Activated CD4-positive, alpha-beta T cell treated with anti-CD3 and anti-CD28 coated beads, Interleukin-2, Interleukin-6, amounts not matched to agents 100 ng/mL and 50 ng/mL, durations not matched to agents 16 hours and 8 hours (primary cell): ENCODE measurements around the gene EMILIN1.

Experiments
- DNase-seq: peaks from one replicate; pipeline ENCODE4 v3.0.0-alpha.2; 2020

EMILIN1 gene

DNA sequence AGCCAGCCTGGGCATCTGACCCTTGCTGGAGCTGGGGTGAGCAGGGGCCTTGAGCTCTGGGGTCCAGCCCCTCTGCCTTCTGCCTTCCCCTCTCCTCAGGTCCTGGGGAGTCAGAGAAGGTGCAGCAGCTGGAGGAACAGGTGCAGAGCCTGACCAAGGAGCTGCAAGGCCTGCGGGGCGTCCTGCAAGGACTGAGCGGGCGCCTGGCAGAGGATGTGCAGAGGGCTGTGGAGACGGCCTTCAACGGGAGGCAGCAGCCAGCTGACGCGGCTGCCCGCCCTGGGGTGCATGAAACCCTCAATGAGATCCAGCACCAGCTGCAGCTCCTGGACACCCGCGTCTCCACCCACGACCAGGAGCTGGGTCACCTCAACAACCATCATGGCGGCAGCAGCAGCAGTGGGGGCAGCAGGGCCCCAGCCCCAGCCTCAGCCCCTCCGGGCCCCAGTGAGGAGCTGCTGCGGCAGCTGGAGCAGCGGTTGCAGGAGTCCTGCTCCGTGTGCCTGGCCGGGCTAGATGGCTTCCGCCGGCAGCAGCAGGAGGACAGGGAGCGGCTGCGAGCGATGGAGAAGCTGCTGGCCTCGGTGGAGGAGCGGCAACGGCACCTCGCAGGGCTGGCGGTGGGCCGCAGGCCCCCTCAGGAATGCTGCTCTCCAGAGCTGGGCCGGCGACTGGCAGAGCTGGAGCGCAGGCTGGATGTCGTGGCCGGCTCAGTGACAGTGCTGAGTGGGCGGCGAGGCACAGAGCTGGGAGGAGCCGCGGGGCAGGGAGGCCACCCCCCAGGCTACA, 3.8 kb downstream of the EMILIN1 start:
- DNase-seq: no peak

DNA sequence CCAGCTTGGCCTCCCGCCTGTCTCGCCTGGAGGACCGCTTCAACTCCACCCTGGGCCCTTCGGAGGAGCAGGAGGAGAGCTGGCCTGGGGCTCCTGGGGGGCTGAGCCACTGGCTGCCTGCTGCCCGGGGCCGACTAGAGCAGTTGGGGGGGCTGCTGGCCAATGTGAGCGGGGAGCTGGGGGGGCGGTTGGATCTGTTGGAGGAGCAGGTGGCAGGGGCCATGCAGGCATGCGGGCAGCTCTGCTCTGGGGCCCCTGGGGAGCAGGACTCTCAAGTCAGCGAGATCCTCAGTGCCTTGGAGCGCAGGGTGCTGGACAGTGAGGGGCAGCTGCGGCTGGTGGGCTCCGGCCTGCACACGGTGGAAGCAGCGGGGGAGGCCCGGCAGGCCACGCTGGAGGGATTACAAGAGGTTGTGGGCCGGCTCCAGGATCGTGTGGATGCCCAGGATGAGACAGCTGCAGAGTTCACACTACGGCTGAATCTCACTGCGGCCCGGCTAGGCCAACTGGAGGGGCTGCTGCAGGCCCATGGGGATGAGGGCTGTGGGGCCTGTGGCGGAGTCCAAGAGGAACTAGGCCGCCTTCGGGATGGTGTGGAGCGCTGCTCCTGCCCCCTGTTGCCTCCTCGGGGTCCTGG, 4.5 kb downstream of the EMILIN1 start:
- no peak for DNase-seq

DNA sequence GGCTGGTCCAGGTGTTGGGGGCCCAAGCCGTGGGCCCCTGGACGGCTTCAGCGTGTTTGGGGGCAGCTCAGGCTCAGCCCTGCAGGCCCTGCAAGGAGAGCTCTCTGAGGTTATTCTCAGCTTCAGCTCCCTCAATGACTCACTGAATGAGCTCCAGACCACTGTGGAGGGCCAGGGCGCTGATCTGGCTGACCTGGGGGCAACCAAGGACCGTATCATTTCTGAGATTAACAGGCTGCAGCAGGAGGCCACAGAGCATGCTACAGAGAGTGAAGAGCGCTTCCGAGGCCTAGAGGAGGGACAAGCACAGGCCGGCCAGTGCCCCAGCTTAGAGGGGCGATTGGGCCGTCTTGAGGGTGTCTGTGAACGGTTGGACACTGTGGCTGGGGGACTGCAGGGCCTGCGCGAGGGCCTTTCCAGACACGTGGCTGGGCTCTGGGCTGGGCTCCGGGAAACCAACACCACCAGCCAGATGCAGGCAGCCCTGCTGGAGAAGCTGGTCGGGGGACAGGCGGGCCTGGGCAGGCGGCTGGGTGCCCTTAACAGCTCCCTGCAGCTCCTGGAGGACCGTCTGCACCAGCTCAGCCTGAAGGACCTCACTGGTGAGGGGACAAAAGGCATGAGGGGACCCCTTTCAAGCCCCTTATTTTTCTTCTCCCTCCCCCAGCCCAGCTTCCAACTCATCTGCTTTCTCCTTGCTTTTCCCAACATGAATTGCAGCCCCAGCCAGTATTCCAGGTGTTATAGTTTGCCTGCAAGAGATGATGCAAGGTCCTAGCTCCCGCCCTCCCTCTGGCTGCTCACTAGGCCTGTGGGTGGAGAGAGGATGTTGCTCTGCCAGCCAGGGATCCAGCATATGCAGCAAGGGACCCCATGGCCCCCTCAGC, 5.2 kb downstream of the EMILIN1 start:
- DNase-seq: no peak

DNA sequence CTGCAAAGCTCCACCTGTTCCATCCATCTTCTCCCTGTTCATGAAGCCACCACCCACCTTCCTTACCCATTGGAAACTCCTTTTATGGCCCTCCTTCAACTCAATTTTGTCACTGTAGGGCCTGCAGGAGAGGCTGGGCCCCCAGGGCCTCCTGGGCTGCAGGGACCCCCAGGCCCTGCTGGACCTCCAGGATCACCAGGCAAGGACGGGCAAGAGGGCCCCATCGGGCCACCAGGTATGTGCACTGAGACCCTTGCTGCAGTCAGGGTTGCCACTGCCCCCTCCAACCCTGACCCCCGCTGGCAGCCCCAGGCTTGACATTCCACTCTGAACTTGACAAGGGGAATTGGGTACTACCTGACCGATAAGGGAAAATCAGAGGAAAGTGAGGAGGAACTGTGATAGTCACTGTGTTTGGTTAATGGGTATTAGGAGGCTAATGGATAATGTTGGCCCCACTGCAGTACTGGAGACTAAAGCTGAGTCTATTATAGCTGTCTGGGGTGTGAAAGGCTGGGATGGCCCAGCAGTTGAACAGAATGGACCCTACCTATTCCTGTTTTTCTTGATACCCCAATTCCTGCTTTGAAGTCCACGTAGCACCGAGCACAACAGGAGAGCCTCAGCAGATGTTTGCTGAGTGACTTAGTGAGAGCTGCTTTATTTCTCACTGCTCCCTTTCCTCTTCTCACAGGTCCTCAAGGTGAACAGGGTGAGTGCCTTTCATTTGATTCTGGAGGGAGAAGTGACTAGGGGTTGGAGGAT, 6.1 kb downstream of the EMILIN1 start:
- no peak for DNase-seq

DNA sequence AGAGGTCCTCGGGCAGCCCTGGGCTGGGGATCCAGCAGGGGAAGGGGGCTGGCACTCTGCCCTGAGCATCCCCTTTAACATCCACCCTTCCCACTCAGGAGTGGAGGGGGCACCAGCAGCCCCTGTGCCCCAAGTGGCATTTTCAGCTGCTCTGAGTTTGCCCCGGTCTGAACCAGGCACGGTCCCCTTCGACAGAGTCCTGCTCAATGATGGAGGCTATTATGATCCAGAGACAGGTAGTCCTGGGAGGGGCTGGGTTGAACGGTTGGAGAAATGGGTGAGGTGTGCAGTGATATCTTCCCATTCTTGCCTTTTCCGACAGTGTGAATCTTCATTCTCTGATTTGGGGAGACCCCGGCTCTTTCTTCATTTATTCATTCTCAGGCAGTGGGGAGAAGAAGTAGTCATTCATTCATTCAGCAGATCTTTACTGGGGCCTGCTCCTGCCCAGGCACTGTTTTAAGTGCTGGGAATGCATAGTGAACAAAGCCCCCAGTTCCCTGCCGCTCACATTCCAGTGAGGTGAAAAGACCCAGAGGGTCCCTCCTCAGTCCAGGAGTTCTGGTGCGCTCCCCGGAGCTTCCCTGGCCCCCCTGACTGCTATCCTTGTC, 6.8 kb downstream of the EMILIN1 start:
- DNase-seq: no peak

DNA sequence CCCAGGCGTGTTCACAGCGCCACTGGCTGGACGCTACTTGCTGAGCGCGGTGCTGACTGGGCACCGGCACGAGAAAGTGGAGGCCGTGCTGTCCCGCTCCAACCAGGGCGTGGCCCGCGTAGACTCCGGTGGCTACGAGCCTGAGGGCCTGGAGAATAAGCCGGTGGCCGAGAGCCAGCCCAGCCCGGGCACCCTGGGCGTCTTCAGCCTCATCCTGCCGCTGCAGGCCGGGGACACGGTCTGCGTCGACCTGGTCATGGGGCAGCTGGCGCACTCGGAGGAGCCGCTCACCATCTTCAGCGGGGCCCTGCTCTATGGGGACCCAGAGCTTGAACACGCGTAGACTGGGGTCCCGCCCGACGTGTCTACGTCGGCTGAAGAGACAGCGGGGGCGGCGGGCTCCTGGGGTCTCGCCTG, 7.3 kb downstream of the EMILIN1 start:
- peak; percentile 62 for DNase-seq

DNA sequence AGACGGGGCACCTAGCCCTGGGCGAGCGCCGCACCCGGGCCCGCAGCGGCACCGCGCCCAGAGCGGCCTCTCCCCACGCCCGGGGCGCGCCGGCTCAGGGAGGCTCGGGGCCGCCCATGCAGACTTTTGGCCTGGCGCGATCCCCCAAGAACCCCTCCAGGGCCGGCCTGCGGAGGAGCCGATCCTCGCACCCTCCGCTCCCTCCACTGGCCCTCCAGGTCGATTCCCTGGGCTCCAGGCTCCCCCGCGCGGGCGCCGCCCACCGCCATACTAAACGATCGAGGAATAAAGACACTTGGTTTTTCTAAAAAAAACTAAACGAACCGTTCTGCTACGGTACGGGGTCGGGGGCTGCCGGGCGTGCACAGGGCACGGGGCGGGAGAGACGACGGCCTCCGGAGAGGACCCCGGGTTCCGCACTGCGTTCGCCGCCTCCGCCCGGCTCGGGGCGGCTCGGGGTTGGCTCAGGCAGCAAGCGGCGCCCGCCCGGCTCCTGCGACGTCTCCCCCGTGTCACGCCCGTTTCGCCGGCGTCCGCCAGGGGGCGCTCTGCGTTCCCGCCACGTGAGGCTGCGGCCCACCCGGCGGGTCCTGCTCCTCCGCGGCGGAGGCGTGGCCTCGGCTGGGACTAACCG, 7.8 kb downstream of the EMILIN1 start:
- peak; percentile 99 for DNase-seq

DNA sequence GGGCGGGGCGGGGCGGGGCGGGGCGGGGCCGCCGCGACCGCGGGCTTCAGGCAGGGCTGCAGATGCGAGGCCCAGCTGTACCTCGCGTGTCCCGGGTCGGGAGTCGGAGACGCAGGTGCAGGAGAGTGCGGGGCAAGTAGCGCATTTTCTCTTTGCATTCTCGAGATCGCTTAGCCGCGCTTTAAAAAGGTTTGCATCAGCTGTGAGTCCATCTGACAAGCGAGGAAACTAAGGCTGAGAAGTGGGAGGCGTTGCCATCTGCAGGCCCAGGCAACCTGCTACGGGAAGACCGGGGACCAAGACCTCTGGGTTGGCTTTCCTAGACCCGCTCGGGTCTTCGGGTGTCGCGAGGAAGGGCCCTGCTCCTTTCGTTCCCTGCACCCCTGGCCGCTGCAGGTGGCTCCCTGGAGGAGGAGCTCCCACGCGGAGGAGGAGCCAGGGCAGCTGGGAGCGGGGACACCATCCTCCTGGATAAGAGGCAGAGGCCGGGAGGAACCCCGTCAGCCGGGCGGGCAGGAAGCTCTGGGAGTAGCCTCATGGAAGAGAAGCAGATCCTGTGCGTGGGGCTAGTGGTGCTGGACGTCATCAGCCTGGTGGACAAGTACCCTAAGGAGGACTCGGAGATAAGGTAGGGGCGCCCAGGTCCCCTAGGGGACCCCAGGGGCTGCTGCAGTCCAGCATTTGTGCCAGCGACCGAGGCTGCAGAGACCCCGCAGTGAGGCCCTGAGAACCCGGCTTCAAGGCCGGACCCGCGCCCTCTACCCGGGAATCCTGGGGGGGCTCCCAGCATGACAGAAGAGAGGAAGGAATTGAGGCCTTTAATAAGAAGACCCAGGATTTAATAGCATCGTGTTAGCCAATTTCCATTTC, 8.5 kb downstream of the EMILIN1 start, which contains the start of gene KHK:
TSS of gene KHK (plus strand) at position 49 of the 870 bp plus-strand sequence. CDS start at position 537, 488 bp downstream.
- DNase-seq: no peak

DNA sequence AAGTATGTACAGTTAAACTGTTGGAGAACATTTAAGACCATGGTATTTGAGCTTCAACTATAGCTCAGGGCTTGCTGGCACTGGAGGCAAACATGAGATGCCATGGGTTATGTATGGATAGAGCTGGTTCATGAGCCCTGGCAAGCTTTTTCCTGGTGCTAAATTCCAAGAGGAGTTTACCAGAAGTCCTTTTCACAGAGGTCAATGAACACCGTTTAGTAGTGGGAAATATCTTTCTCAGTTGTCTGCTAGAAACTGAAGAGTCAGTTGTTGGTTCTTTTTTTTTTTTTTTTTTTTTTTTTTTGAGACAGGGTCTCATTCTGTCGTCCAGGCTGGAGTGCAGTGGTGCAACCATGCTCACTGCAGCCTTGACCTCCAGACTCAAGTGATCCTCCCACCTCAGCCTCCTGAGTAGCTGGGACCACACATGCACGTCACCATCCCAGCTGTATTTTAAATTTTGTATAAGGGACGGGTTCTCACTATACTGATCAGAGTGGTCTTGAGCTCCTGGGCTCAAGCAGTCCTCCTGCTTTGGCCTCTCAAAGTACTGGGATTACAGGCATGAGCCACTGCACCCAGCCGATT, 9.5 kb downstream of the EMILIN1 start:
- DNase-seq: no peak

DNA sequence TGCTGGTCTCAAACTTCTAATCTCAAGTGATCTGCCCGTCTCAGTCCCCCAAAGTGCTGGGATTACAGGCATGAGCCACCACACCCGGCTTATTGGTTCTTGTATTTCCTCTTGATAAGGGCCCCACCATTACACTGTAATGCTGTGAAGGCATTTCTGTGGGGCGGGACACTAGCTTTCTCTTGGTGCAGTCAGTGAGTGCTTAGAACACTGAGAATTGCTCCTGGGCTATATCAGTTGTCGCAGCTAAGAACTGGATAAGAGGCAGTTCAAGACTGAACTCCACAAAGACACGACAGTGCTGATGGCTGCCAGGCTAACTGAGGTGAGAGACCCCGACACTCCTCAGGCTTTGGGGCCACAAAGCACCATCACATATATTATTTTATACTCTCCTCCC, 10.2 kb downstream of the EMILIN1 start:
- DNase-seq: no peak

DNA sequence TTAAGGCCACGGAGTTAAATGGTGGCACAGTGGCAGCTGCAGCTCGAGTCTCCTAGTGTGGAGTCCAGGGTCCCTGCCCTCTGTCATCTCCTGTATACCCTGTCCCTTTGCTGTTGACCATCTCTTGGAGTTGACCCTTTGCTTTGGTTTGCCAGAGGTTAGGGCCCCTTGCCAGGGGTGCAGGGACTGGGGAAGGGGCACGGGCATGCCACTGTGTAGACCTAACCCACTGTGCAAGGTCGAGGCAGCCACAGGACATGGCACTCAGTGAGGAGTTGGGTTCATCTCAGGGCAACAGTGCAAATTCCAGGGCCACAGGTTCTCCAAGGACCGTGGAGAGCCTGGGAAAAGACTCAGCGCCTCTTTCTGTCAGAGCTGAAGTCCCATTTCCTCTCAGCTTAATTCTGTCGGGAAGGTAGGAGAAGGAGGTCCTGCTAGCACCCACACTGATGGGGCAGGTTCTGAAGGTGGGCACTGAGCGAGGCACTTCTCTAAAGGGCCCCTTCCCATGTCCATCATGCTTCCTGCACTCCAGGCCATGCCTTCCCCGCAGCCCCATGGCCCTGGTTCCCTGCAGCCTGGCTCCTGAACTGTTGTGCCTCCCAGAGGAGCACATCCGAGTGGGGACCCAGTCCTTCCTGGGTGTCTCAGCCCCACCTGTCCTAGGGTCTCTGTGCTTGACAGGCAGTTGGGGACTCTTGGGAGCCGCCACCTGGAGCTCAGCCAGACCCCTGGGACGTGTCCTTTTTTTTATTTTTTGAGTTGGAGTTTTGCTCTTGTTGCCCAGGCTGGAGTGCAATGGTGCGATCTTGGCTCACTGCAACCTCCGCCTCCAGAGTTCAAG, 10.9 kb downstream of the EMILIN1 start:
- DNase-seq: no peak

DNA sequence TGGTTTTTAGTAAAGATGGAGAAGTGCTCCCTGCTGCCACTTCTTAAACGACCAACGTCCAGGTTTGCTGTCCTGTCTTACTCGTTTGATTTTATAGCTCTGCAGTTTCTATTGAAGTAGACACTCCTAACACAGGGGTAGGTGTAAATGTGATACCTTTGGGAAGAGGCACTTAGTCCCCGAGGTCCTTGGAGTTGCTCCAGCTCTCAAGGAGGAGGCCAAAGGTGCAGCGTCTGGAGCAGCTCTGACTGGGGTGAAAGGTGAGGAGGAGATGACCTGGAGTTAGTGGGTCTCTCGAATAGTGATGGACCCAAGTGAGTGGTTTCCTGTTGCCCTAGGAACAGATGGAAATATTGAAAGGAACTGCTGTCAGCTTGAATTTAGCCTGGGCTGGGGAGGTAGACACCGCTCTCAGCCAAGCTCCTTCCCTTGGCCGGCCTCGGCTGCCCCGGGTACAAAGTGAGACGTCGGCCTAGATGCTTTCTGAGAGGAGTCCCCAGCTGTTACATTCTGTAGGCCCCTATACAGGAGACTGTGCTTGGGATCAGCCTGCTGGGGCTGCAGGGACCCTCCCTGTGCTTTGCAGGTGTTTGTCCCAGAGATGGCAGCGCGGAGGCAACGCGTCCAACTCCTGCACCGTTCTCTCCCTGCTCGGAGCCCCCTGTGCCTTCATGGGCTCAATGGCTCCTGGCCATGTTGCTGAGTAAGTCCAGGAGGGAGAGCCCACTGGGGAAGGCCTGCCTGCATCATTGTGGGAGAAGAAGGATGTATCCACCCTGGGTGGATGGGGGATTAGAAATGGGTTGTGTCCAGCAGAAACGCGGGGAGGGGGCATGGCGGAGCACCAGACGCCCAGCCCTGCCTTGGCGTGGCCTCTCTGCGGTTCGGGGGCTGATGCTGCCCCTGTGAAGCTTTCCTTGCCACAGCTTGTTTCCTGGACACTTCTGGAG, 13.6 kb downstream of the EMILIN1 start:
- DNase-seq: no peak

DNA sequence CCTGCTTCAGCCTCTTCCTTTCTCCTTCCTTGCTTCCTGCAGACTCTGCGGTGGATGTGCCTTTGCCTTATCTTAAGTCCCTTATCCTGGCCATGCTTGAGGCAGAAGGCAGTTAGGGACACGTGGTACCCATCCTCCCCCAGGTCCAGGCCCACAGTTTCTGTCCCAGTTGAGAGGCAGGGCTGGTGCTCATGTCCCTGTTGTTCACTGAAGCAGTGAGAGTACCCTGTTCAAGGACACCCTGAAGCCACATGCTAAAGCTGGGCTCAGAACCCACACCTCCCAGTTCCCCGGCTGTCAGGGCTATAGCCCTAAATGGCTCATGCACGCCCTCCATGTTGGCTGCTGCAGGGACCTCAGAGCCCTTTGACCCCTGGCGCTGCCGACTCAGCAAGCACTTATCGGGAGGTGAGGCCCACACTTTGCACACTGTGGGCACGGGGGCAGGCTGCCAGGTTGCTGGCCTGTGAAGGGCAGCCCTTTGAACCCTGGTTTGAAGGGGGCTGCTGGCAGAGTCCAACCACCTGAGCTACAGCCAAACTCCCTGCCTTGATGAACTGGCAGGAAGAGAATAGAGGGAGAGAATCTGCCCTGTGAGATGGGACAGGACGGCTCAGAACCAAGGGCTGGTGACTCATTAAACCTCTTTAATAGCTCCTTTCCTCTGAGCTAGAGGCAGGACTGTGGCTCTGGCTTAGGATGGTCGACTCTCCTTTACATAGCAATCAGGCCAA, 14.4 kb downstream of the EMILIN1 start:
- DNase-seq: no peak

DNA sequence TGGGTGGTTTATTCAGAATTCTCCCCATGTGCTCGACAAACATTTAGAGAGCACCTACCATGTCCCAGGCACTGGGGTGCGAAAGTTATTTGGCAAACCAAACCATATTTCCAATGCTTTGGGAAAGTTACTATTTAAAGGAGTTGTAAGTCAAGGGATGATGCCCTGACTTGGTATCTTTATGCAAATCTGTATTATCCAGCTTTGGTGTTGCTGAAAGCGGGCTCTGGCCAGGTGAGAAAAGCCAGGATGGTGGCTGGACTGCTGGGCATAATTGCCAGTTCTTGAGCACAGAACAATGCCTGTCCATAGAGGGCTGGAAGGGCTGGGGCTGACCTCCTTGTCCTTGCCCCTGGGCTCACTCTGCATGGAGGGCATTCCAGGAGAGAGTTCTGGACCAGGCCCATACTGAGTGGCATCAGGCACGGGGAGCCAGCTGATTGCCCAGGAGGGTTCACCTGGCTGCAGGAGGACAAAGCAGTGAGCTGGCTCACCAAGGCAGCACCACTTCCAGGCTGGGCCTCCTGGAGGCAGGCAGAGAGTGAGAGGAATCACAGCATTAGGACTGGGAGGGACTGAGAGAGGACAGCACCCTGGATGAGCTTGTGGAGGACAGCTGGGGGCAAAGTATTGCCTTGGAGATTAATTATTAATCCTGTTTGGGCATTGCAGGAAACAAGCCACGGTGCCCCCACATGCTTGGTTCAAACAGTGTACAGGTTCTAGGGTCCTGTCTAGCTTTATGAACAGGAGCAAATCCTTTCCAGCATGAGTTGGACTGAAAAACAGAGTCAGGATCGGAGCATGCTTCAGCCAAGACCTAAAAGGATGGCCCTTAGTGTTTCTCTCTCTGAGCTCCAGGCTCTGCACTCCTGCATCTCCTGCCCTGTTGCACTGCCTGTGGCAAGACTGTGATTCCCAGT, 15.3 kb downstream of the EMILIN1 start:
- no peak for DNase-seq

DNA sequence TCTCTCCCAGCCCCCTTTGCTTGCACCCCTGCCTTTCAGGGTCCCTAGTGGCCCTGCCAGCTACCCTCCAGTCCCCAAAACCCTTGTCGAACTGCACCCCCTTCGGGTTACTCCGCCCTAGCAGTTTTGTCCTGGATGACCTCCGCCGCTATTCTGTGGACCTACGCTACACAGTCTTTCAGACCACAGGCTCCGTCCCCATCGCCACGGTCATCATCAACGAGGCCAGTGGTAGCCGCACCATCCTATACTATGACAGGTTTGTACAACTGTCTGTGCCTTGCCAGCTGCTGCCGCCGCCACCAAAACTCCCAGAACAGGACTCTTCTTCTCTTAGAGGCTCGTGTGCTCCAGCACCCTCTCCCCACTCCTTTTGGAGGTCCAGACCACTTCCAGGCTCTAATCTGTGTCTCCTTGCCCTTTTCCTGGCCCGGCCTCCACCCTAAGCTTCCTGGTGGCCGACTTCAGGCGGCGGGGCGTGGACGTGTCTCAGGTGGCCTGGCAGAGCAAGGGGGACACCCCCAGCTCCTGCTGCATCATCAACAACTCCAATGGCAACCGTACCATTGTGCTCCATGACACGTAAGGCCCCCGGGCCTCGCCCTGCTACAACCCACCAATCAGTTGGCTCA, 16.1 kb downstream of the EMILIN1 start:
- DNase-seq: no peak

DNA sequence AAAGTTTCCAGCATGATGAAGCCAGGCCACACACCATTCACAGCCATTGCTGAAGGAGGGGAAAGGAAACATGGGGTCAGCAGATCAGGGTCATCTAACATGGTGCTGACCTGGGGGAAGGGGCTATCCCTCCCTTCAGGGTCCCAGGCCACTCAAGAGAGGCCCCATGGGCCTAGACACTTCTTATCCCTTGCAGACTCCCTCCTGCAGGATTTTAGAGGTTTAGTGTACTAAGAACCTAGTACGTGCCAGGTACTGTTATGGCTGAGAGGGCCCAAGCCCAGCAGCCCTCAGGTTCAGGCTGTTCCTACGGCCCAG, 17.0 kb downstream of the EMILIN1 start:
- no peak for DNase-seq
